Fibroblast of villous mesenchyme (primary cell): Measurements from ENCODE around the gene RASGRF2. TPM values are rescaled to one million over a fixed set of nuclear protein-coding genes. Genes with fewer than 3 reads are reported as not detected.
A peak's percentile ranks its signal among the peaks of the same experiment; 100 is the strongest.
"Not testable (repeated sequence)": the region's sequence is repeated elsewhere in the genome, so short reads cannot be mapped to it uniquely, and the experiment has no call there.

Experiments used
- DNase-seq: peaks from one replicate; pipeline ENCODE4 v3.0.0-alpha.2; 2010; ENCODE audit warnings: low read depth
- H3K4me3 ChIP-seq: 2 replicates; pipeline ENCODE4 v1.5.1; 2011; ENCODE audit warnings: low read depth, mild to moderate bottlenecking, low read length
- total RNA-seq: library from RNA; depleted of rRNA; stranded (reverse); fragments of >200 nt; gene quantifications from 2 replicates; pipeline ENCODE4 v1.2.3, GENCODE V29; 2012
- TF ChIP-seq, protein P1 (sequence below): IDR thresholded peaks from 2 replicates; pipeline ENCODE4 v1.5.1; 2012; ENCODE audit warnings: low read depth, mild to moderate bottlenecking, low read length; ENCODE audit not compliant: insufficient read depth

Gene RASGRF2
- total RNA-seq, 1 donor: 3.9 TPM

DNA sequence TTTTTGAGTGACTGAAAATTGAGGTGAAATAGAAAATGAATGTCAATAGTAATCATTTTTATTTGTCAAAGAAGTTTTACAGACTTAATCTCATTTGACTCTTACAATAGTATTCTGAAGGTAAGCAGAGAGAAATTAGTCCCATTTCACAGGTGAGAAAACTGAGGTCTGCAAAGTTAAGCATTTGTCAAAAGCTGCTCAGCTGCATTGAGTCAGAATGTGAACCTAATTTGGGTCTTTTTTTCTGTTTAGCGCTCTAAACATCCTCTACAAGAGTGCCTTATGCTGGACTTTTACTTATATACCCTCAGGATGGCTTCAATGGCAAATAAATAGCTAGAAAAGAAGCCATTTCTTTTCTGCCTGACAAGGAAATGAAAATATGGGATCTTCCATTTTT lies 135.7 kb downstream of the RASGRF2 start:
- TF ChIP-seq, protein P1, sequence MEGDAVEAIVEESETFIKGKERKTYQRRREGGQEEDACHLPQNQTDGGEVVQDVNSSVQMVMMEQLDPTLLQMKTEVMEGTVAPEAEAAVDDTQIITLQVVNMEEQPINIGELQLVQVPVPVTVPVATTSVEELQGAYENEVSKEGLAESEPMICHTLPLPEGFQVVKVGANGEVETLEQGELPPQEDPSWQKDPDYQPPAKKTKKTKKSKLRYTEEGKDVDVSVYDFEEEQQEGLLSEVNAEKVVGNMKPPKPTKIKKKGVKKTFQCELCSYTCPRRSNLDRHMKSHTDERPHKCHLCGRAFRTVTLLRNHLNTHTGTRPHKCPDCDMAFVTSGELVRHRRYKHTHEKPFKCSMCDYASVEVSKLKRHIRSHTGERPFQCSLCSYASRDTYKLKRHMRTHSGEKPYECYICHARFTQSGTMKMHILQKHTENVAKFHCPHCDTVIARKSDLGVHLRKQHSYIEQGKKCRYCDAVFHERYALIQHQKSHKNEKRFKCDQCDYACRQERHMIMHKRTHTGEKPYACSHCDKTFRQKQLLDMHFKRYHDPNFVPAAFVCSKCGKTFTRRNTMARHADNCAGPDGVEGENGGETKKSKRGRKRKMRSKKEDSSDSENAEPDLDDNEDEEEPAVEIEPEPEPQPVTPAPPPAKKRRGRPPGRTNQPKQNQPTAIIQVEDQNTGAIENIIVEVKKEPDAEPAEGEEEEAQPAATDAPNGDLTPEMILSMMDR: no peak
- DNase-seq: no peak
- no peak overlapping the region for H3K4me3 ChIP-seq

GRCh38 chr5:81097713-81098112 lies 137.6 kb downstream of the RASGRF2 start:
- H3K4me3 ChIP-seq: no peak overlapping the region
- peak; percentile 21 for DNase-seq
- TF ChIP-seq, protein P1: no peak

DNA sequence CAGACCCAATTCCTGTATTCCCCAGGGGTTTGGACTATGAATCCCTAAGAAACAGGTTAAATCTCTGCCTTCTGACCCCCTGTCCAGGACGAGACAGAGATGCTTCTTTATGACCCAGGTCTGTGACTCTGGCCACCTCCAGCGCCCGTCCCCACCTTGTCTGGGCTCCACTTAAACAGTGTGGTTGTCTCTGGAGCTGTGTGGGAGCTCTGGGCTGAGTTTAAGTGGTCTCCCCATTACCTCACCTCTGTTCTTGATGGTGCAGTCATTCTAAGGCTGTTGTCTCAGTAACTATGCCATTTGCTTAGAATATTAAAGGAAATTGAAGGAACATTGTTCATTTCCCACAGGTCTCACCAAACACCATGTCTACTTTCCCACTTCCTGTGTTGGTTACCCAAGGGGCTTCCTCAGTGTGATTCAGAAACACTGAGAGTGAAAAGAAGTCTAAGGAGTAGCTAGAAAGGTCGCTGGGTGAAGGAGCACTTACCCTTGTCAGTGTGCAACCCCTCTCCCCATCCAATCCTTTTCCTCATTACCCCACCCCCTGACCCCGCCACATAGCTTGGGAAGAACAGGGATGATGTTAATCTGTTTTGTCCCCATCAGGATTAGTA lies 145.2 kb downstream of the RASGRF2 start:
- no peak for DNase-seq
- H3K4me3 ChIP-seq: no peak overlapping the region
- TF ChIP-seq, protein P1: no peak

DNA sequence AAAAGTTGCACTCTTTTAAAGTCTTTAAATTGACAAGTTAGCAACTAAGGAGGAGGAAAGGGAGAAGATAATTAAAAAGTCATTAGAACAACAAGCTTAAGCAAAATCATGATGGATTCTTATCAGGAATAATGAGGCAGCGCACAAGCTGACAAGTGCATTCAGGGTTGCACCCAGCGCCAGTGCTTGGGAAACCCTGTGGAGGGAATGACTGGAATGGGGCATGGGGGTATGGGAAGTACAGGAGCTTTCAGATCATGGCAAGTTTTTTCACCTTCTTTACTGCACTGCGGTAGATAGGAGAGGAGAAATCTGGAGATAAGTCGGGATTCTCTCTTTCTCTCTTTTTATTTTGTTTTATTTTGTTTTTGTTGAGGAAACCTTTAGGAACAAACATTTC lies 155.1 kb downstream of the RASGRF2 start:
- no peak overlapping the region for H3K4me3 ChIP-seq
- no peak for DNase-seq
- TF ChIP-seq, protein P1: no peak

DNA sequence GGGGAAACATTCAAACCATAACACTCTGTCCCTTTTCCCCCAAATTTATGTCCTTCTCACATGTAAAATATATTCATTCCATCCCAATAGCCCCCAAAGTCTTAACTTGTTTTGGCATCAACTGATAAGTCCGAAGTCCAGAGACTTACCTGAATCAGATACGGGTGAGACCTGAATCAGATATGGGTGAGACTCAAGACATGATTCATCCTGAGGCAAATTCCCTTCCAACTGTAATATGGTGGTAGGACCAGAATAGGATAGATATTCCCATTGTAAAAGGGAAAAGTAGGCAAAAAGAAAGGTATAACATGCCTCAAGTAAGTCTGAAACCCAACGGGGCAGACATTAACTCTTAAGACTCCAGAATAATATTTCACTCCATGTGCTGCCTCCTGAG lies 157.4 kb downstream of the RASGRF2 start:
- no peak for DNase-seq
- TF ChIP-seq, protein P1: no peak

GRCh38 chr5:81121273-81121672 lies 161.1 kb downstream of the RASGRF2 start:
- no peak for DNase-seq
- TF ChIP-seq, protein P1: no peak
- H3K4me3 ChIP-seq: no peak overlapping the region

More for the DNA sequence above, 157.4 kb downstream of the RASGRF2 start:
- no peak overlapping the region for H3K4me3 ChIP-seq

GRCh38 chr5:81121836-81122630 lies 161.9 kb downstream of the RASGRF2 start:
- H3K4me3 ChIP-seq: no peak overlapping the region
- DNase-seq: no peak
- TF ChIP-seq, protein P1: no peak

- H3K4me3 ChIP-seq, DNase-seq: not testable (repeated sequence)
These were observed 164.5 kb downstream of the RASGRF2 start for GRCh38 chr5:81124689-81125088.
